NCI-H2029 (cell line): ENCODE results near the gene ZNF524.

Source experiments
- DNase-seq: peaks from one replicate; lab custom pipeline; 2025; lab: John Stamatoyannopoulos, UW

Gene ZNF524

DNA sequence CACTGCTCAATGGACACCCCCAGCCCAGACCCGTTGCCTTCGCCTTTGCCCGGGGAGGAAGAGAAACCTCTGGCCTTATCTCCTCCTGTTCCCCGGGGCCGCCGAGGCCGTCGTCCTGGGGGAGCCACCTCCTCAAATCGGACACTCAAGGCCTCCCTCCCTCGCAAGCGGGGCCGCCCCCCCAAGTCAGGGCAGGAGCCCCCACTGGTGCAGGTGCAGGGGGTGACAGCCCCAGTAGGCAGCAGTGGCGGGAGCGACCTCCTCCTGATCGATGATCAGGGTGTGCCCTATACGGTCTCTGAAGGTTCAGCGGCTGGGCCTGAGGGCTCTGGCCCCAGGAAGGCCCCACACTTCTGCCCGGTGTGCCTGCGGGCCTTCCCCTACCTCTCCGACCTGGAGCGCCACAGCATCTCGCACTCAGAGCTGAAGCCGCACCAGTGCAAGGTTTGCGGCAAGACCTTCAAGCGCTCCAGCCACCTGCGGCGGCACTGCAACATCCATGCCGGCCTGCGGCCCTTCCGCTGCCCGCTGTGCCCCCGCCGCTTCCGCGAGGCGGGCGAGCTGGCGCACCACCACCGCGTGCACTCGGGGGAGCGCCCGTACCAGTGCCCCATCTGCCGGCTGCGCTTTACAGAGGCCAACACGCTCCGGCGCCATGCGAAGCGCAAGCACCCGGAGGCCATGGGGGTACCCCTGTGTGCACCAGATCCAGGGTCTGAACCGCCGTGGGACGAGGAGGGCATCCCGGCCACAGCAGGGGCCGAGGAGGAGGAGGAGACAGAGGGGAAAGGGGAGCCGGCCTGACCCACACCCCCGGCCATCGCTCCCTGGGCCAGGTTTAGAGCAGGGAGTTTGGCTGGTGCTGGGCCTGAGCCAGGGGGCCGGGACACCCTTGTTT is 2.3 kb downstream of the ZNF524 start:
- no peak for DNase-seq

DNA sequence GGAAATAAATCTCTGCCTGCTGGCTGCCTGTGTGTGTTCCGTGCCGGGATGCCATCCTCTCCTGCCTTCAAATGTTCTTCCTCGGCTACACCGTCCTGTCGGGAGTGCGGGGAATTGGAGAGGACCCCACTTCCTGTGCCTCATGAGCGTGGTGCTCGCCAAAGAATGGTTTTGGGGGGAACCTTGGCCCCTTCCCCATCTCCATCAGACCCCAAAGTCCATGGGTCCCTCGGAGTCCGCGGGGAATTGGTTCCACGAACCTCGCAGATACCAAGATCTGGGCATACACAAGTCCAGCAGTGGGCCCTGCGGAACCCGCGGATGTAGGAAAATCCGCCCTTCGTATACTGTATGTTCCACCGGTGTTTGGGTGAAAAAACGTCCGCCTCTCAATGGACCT is 3.0 kb downstream of the ZNF524 start:
- DNase-seq: no peak

DNA sequence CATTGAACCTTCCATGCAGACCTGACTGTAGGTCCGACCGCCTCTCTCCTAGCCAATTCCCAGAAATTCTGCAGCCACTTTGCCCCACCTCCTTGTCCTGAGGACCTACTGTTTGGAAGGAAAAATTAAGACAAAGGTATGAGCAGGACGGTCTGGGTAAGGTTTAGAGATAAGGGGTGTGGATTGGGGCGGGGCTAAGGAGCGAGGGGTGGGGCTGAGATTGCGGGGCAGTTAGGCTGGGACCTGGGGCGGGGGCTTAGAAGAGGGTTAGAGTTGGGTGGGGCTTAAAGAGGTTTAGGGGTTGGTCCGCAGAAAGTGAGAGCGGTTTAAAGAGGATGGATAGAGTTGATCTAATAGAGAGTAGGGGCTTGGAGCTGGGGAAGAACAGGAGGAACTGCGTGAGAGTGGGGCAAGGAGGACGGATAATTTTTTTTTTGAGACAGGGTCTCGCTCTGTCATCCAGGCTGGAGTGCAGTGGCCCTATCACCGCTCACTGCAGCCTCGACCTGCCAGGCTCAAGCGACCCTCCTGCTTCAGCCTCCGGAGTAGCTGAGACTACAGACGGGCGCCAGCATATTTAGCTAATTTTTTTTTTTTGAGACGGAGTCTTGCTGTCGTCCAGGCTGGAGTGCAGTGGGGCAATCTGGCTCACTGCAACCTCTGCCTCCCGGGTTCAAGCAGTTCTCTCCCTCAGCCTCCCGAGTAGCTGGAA is 3.6 kb downstream of the ZNF524 start:
- DNase-seq: no peak

DNA sequence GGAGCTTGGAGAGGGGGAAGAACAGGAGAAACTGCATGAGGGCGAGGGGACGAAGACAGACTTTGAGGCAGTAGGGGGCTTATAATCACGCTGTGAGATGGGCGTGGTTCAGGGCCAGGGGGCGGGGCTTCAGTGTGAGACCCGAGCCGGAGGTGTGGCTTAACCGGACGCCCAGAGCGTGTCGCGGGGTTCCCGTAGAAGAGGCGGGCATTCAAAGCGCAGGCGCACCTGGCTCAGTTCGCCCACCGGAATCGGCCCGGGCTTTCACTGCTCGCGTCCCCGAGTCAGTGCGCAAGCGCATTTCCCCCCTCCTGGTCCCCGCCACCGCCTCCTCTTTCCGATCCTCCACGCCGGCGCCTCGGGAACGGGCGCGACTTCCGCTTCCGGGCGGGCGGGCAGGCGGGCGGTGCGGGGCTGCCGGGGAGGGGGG is 5.1 kb downstream of the ZNF524 start:
- peak; percentile 98 for DNase-seq

DNA sequence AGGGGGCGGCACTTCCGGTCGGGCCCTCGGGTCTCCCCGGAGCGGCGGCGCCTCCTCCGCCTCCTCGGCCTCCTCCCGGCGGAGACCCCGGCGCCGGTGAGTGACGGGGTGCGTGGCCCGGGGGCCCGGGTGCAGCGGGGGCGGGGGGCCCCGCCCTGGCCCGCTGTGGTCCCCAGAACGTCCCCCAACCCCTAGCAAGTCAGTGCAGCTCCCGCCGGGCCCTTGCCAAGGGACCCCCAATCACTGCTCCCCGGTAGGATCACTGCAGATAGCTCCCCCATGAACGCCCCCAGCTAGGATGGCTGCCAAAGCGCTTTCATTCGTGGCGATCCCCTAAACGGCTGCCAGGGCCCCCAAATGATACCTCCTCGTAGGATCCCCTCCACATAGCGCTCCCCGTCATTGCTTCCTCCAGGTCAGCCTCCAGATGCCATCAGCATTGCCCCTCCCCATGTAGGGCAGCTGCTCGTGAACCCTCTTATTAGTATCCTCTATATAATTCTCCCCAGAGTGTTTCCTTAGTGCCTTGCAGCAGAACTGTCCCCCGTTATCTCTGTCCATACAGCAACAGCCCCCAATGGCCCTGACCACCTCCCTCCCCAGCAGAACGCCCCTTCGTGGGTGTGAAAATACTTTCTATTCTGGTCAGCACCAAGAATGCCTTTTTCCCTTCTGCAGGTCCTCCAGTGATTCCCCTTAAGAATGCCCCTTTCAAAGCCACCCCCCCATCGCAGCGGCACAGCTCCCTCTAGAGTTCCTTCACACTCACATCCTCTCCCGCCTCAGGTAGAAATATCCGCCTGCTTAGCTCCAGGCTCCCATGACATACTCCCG is 5.8 kb downstream of the ZNF524 start, which contains the start of gene ZNF865:
TSS of gene ZNF865 (plus strand) at position 11 of the 834 bp plus-strand sequence. CDS start 7,972 bp downstream, outside the sequence.
- peak; percentile 53 for DNase-seq

DNA sequence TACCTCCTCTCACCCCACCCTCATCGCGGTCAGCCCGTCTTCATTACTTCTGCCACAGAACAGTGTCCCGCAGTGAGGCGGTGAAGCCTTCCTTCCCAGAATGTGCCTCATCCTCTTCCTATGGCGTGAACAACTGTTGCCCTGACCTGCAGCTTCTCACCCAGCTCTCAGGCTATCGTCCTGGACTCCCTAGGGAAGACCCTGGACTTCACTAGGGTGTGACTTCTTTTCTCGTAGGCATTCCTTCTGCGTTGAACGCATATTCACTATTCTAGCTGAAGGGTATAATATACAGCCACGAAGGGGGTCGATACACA is 6.3 kb downstream of the ZNF524 start:
- no peak for DNase-seq

DNA sequence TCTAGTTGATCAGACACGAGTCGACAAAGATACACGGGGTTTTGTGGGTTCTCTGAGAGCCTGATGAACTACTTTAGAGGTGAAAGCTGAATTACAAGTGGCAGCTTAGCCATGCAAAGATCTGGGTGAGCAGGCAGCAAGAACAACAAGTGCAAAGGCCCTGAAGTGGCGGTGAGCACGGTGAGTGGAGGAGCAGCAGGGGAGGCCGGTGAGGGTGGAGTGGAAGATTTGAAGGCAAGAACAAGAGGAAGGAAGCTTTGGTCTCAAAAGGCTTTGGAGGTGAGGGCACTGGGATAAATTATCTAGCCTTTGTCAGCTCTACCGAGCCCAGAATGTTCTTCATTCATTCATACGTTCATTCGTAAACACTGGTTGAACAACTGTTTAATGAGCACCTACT is 6.7 kb downstream of the ZNF524 start:
- no peak for DNase-seq

DNA sequence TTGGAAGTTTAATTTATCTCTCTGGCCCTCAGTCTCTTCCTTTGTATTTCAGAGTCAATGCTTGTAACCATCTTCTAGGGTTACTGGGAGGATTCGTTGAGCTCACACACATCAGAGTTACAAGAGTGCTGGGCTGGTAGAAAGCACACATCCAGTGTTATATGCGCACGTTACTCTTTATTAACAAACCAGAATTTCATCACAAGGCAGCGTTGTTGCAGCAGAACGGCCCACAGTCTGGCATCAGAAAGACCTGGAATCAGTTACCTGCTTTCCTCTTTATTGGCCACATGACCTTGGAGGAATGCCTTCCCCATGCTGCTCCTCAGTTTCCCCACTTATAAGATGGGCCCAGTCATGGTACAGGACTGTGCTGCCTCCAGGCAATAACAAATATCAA is 9.2 kb downstream of the ZNF524 start:
- DNase-seq: no peak

DNA sequence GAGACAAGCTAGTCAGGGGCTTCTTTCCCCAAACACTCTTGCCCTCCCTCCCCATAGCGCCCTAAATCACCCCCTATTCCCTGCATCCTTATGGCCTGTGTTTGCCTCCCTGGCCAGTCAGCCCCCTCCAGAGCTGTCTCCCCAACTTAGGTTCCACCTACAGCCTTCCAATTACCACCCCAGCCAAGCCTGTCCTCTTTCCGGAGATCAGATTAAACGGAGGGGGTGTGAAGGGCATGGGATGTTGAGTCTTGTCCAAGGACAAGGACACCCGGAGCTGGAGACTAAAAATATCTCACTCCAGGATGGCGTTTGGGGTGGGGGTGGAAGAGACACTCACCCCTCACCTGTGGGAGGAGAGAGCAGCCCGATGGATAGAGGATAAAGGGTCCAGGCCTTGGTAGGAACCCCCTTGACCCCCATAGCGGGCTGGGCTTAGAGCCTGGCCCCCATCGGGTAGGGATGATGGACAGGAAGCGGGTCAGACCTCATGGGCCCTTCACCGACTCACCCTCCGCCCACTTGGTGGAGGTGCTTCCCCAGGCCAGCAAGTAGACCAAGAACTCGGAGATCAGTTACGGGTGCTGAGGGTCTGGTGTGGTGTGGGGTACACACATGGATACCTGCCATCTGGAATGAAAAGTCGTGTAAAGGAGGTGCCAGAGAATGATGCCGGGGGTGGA is 11.4 kb downstream of the ZNF524 start:
- no peak for DNase-seq

DNA sequence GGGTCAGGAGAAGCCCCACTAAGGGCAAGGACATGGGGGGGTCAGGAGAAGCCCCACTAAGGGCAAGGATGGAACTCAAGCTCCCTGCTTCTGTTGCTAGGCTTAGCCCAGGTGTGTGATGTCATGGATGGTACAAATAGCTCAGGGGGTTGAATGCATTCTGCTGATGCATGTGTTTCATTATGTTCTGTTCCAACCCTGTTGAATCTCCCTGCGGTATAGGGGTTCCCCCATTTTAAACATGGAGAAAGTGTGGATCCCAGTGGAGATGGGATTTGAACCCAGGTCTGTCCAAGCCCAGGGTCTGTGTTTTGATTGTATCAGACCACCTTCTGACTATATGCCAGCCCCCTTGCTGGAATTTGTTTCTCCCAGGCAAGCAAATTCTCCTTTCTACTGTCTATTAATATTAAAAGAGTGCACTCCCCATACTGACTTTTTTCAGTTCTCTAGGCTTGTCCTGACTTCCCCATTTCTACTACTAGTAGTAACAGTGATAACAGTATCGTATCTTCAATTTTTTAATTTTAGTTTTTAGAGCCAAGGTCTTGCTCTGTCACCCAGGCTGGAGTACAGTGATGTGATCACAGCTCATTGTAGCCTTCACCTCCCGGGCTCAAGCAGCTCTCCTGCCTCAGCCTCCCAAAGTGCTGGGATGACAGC is 12.0 kb downstream of the ZNF524 start:
- DNase-seq: no peak

DNA sequence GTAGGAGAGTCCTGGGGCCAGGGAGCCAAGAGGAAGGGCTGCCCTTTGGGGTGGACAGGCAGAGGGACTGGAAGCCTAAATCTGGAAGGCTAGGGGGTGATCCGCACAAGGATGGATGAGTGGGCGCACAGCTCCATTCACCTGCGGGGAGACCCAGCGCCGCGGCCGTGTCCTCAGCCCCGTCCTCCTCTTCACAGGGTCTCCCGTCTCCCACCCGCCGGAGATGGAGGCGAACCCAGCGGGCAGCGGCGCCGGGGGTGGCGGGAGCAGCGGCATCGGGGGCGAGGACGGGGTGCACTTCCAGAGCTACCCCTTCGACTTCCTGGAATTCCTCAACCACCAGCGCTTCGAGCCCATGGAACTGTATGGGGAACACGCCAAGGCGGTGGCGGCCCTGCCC is 13.3 kb downstream of the ZNF524 start:
- no peak for DNase-seq

DNA sequence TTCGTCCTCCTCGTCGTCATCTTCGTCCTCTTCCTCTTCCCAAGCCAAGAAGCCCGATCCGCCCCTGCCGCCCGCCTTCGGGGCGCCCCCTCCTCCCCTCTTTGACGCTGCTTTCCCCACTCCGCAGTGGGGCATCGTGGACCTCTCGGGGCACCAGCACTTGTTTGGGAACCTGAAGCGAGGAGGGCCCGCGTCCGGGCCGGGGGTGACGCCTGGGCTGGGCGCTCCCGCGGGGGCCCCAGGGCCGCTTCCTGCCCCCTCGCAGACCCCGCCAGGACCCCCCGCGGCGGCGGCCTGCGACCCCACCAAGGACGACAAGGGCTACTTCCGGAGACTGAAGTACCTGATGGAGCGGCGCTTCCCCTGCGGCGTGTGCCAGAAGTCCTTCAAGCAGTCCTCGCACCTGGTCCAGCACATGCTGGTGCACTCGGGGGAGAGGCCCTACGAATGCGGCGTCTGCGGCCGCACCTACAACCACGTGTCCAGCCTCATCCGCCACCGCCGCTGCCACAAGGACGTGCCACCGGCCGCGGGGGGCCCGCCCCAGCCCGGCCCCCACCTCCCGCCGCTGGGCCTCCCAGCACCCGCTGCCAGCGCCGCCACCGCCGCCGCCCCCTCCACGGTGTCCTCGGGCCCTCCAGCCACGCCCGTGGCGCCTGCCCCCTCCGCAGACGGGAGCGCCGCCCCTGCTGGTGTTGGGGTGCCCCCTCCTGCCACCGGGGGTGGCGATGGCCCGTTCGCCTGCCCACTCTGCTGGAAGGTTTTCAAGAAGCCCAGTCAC is 14.0 kb downstream of the ZNF524 start:
- DNase-seq: no peak

DNA sequence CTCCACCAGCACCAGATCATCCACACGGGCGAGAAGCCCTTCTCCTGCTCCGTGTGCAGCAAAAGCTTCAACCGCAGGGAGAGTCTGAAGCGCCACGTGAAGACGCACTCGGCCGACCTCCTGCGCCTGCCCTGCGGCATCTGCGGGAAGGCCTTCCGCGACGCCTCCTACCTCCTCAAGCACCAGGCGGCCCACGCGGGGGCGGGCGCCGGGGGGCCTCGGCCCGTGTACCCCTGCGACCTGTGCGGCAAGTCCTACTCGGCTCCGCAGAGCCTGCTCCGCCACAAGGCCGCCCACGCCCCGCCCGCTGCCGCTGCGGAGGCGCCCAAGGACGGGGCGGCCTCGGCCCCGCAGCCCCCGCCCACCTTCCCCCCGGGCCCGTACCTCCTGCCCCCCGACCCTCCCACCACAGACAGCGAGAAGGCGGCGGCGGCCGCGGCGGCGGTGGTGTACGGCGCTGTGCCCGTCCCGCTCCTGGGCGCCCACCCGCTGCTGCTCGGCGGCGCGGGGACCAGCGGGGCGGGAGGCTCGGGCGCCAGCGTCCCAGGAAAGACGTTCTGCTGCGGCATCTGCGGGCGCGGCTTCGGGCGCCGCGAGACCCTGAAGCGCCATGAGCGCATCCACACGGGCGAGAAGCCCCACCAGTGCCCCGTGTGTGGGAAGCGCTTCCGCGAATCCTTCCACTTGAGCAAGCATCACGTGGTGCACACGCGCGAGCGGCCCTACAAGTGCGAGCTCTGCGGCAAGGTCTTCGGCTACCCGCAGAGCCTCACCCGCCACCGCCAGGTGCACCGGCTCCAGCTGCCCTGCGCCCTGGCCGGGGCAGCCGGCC is 14.8 kb downstream of the ZNF524 start:
- DNase-seq: no peak

DNA sequence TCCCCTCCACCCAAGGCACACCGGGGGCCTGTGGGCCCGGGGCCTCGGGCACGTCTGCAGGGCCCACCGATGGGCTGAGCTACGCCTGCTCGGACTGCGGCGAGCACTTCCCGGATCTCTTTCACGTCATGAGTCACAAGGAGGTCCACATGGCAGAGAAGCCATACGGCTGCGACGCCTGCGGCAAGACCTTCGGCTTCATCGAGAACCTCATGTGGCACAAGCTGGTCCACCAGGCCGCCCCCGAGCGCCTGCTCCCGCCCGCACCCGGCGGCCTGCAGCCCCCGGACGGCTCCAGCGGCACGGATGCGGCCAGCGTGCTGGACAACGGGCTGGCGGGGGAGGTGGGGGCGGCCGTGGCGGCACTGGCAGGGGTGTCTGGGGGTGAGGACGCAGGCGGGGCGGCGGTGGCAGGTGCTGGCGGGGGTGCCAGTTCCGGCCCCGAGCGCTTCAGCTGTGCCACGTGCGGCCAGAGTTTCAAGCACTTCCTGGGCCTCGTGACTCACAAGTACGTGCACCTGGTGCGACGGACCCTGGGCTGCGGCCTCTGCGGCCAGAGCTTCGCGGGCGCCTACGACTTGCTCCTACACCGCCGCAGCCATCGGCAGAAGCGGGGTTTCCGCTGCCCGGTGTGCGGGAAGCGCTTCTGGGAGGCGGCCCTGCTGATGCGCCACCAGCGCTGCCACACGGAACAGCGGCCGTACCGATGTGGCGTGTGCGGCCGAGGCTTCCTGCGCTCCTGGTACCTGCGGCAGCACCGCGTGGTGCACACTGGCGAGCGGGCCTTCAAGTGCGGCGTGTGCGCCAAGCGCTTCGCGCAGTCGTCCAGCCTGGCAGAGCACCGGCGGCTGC is 15.7 kb downstream of the ZNF524 start:
- DNase-seq: no peak

DNA sequence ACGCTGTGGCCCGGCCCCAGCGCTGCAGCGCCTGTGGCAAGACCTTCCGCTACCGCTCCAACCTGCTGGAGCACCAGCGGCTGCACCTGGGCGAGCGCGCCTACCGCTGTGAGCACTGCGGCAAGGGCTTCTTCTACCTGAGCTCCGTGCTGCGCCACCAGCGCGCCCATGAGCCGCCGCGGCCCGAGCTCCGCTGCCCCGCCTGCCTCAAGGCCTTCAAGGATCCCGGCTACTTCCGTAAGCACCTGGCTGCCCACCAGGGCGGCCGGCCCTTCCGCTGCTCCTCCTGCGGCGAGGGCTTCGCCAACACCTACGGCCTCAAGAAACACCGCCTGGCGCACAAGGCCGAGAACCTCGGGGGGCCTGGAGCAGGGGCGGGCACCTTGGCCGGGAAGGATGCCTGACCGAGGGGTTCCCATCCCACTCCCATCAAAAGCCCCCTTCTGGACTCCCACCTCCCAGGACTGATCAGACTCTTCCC is 16.3 kb downstream of the ZNF524 start:
- DNase-seq: no peak

DNA sequence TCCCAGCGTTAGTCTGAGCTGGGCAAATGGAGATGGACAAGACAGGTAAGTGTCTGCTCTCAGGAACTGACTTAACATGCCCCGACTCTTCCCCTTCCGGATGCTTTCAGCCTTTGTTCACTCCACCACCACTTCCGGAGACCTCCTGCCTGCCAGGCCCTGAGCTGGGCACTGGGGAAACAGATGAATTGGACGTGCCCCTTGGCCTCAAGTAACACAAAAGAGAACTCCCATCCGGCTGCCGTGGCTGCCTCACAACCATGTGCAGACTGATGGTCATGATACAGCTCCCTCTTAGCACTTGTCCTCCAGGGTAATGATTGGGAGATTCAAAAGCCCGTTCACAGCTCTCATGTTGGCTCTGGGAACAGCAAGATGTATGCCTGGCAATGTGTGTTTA is 17.3 kb downstream of the ZNF524 start:
- no peak for DNase-seq

DNA sequence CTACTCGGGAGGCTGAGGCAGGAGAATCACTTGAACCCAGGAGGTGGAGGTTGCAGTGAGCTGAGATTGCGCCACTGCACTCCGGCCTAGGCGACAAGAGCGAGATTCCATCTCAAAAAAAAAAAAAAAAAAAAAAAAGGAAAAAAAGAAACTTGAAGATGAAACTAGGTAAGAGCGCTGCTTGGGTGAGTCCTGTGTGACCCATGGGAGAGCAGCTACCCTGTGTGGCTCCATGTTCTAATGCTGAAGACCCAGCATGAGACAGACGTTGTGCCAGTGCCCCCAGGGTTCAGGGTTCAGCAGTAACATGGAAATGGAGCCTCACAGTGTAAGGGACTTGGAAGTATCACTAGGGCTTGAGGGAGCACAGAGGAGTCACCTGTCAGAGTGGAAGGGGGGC is 18.3 kb downstream of the ZNF524 start:
- no peak for DNase-seq

DNA sequence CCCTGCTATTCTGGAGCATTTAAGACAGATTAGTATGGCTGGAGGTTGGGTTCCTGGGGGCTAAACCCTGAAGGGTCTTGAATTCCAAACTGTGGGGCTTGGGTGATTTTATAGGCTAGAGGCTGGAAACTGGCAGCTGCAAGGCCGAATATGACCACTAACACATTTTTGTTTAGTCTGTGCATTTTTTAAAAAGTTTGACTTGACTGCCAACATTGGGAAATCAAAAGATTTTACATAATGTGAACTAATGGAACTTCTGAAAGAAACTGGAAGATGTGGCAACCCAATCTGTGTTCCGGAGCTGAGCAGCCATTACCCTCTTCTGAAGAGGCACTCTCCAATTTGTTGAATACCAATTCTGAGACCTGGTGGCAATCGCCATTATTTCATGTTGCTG is 19.2 kb downstream of the ZNF524 start:
- DNase-seq: no peak
